ENCODE results near the gene RBM39. TPM values are rescaled to one million over a fixed set of nuclear protein-coding genes. Genes with fewer than 3 reads are reported as not detected.
"Not testable (repeated sequence)": the region's sequence is repeated elsewhere in the genome, so short reads cannot be mapped to it uniquely, and the experiment has no call there.

RBM39 gene
- total RNA-seq, 2 donors from 2014 or later = 143 to 172 TPM

DNA sequence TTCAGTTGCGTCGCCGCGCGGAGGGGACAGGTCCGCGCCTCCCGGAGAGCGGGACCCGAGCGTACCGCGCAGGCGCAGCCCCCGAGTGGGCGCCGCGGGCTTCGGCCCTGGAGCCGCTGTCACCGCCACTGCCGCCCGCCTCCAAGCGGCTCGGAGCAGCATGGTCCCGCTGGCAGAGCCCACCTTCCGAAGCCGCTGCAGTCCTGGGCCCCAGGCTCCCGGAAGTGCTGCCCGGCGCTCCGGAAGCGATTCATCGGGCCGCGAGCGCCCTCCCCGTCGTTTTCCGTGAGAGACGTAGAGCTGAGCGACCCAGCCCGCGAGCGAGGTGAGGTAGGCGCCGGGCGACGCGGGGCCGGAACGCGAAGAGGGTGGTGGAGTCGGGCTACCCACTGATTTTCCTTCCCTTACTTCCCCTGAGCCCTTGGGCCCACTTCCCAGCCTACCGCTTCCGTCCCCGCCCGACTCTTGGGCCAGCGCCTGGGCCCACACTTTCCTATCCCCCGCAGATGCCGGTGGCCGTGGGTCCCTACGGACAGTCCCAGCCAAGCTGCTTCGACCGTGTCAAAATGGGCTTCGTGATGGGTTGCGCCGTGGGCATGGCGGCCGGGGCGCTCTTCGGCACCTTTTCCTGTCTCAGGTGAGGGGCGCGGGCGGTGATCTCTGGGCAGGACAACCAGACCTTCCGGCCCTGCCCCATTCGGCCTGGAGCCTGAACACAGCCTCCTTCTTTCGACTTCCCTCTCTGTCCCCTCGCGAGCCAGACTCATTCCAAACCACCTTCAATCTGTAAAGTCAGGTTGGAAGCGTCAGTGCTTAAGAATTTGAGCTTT, 42.7 kb downstream of the RBM39 start, which contains the start of the genes NFS1 and ROMO1:
Gene NFS1 (minus strand): TSS at position 226 of the 830 bp plus-strand sequence. CDS start 64 bp downstream, at position 162.
Gene ROMO1 (plus strand): TSS at position 279 of the 830 bp plus-strand sequence. CDS start 228 bp downstream, at position 507.
- peak; percentile 91 for DNase-seq
- intact Hi-C loops (cut with DNase I) = no loop called here
- peak; percentile 94 to 97 for ATAC-seq

DNA sequence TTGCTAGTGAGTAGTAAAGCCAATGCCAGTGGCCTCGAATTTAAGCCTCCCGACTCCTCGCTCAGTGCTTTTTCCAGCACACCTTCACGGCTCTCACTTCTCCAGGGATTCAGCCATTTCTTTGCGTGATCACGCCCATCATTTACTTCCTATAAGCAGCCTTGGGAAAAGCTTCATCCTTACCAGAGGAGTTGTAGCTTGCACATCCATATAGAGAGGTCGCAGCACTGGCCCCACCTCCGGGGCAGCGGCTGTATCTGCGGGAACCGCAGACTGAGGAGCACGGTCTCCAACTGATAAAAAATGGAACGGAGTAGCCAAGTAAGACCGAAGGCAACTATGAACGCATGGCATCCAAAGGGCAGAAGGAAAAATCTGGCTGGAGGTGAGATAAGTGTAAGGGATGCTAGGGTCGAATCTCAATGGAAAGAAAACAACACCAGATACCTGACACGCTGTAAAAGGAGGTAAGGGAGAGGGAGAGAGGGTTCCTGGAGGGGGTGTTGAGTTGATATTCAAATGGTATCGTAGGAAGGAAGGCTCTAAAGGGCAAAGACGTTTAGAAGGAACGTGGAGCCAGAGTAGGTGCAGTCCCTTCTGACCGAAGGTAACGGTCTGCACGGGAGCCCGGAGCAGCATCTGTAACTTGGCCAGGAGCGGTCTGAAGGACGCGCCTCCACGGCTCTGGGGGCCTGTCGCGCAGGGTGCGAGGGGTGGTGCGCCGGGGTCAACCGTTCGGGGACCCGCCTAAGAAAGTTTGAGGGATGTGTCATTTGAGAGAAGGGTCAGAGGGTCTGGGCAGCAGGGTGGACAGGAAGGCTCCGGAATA, 43.5 kb downstream of the RBM39 start:
- DNase-seq = no peak
- ATAC-seq = peak; percentile 42 to 53
- intact Hi-C loops (cut with DNase I) = no loop called here

DNA sequence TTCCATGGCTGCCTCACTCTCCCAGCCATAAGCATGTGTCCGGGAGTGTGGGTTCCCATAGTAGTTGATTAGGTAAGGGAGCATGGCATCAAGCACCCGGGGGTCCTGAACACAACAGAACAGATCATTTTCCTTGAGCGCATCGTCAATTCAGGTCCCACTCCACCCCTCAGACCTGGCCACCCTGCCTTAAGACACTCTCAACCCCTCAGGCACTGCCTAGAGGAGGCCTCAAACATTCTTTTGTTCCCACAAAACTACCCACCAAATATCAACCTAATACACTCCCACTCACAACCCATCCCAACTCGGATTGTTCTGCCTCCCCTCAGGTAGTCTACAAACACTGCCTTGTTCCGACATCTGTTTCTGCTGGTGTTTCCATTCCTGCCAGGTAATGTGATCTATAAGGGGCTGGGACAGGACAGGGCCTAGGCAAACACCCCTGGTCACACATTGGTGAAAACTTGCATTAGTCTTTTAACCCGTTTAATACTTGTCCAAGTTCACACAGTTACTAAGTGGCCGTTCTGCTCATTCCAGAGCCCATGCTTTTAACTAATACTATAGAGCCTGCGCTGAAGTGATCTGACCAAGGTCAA, 44.3 kb downstream of the RBM39 start:
- DNase-seq = no peak
- ATAC-seq = no peak
- intact Hi-C loops (cut with DNase I) = no loop called here

DNA sequence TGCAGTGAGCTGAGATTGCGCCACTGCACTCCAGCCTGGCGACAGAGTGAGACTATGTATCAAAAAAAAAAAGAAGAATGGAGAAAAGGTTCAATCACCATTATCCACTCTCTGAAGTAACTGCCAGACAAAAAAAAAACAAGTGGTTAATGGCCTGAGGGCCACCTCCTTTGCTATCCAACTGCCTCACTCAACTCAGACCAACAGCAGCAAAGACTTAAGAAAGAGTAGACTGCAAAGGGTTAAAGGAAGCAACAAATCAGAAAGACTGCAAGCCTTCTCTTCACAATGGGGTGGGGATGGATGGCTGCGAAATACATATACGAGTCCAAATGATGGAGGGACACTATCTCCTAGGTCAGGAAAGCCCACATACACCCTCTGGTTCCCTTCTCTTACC, 46.1 kb downstream of the RBM39 start:
- no peak for ATAC-seq
- no peak for DNase-seq
- intact Hi-C loops (cut with DNase I) = no loop called here

DNA sequence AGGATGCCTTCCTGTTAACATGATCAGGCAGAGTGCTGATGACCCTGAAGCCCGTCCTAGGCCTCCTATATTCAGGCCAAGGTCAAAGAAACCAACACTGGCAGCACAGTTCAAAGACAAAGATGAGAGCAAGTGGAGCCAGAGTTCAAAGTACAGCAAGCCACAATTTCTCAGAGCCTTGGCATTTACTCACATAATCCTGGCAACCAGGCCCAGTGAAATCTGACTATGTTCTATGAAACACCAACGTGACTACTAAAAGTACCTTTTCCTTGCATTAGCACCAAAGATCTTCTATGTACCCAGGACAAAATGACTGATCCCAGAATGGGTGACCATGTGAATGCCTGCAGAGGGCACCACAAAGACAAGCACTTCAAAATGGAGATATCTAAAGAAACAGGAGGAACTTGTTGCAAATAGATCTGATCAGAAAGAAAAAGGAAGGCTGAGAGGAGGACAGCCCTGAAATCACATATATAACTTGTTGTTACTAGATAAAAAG, 46.8 kb downstream of the RBM39 start:
- ATAC-seq = no peak
- intact Hi-C loops (cut with DNase I) = no loop called here

DNA sequence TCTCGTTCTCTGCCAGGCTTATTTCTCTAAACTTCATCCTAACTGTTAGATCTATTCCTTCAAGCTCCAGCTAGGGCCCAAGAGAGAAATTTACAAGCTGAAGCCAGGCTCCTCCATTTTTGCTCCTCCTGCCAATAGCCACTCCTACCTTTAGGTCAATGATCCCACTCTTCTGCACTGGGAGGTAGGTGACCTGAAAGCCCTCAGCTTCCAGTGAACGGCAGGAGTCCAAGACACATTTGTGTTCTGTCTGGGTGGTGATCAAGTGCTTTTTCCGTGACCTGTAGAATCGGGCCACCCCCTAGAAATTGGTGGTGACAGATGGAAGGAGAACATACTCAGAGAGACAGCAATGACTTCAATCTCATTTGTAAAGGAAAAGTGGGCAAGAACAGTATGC, 51.8 kb downstream of the RBM39 start:
- ATAC-seq = no peak
- intact Hi-C loops (cut with DNase I) = no loop called here
- DNase-seq = no peak

More for the DNA sequence above, 46.8 kb downstream of the RBM39 start:
- DNase-seq = no peak

DNA sequence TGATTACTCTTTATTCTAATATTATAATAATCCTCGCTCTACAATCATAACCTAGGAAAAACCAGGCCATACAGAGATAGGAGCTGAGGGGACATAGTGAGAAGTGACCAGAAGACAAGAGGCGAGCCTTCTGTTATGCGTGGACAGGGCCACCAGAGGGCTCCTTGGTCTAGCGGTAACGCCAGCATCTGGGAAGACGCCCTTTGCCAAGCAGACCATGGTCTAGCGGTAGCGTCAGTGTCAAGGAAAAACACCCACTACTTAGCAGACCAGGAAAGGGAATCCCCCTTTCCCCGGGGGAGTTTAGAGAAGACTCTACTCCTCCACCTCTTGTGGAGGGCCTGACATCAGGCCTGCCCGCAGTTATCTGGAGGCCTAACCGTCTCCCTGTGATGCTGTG, 55.2 kb downstream of the RBM39 start:
- DNase-seq; ATAC-seq; intact Hi-C loops (cut with DNase I): not testable (repeated sequence)

DNA sequence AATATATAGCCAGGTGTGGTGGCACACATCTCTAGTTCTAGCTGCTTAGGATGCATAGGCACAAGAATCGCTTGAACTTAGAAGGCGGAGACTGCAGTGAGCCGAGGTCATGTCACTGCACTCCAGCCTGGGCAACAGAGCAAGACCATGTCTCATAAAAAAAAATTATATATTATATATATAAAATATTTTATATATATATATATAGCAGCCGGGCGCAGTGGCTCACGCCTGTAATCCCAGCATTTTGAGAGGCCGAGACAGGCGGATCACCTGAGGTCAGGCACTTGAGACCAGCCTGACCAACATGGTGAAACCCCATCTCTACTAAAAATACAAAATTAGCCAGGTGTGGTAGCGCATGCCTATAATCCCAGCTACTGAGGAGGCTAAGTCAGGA, 56.7 kb downstream of the RBM39 start:
- ATAC-seq; intact Hi-C loops (cut with DNase I); DNase-seq: not testable (repeated sequence)

DNA sequence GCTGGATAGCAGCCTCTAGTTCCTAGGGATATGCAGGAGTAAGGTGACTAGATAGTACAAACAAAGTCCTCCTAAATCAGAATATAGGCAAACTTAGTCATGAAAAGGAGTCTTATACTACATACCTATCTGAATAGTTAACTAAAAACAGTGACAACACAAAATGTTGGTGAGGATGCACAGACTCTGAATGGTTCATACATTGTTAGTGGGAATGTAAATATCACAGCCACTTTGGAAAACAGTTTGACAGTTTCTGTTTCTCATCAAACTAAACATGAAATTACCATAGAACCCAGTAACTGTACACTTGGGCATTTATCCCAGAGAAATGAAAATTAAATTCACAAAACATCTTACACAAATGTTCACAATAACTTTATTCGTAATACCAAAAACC, 60.1 kb downstream of the RBM39 start:
- intact Hi-C loops (cut with DNase I) = no loop called here
- DNase-seq (no peak), ATAC-seq (no peak)

DNA sequence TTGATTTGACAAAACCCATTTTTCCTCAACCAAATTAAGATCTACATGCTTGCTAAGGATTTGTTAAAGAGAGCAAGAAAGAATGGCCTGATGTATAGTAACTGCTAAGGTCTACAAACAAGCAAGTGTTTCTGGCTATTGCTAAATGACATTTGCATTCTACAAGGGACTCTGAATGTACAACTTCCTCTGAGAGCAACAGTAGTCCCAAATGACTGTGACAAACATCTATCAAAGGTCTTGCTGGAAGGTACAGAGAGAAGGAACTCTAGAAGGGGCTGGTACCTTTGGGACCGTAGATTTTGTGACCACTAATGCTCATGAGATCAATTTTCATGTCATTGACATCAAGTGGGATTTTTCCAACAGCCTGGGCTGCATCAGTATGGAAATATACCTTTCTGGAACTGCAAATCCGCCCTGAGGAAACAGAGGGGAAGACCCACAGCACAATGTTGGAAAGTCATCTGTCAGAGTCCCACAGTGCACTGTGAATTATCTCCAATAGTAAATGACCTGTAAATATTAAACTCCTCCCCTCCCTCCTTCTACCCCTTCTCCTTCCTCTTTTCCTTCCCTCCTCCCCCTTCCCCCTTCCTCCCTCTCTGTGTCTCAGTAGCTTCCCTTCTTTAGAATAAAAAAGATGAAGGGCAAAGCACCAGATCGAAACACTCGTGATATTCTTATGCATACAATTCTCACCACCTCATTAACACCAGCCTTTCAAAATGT, 61.4 kb downstream of the RBM39 start:
- intact Hi-C loops (cut with DNase I) = no loop called here
- ATAC-seq = no peak
- no peak for DNase-seq

DNA sequence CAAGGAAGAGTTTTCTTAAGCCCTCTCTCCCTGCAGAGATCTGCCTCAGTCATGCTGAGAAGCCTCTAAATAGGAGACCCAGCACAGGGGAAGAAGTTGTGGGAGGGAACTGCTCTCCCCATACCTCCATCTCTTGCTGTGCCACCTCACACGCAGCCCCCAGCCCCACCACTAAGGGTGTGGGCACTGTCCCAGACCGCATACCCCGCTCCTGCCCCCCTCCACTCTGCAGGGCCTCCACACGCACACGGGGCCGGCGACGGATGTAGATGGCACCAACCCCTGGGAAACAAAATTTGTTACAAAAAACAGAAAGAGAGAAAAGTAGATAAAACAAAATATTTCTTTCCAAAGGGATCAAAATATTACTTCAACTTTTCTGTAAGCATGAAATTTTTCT, 67.1 kb downstream of the RBM39 start:
- DNase-seq (no peak), ATAC-seq (no peak)
- intact Hi-C loops (cut with DNase I) = no loop called here

DNA sequence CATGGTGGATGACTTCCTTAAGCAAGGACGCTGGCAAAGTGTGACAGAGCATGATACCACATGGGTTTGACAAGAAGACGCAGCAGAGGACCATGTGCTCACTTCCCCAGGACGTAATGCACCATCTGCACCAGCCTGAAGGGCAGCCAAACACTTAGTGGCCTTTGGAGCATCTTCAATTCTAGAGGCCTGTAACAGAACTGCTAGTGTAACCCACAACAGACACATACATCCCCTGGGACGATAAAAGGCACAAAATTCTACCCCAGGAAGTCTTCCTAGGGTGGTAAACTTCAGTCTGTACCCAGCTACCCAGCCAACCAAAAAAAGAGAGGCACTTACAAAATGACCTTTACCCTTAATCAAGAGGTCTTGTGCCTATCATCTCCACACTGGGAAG, 68.2 kb downstream of the RBM39 start:
- intact Hi-C loops (cut with DNase I) = no loop called here
- no peak for ATAC-seq
- DNase-seq = no peak

DNA sequence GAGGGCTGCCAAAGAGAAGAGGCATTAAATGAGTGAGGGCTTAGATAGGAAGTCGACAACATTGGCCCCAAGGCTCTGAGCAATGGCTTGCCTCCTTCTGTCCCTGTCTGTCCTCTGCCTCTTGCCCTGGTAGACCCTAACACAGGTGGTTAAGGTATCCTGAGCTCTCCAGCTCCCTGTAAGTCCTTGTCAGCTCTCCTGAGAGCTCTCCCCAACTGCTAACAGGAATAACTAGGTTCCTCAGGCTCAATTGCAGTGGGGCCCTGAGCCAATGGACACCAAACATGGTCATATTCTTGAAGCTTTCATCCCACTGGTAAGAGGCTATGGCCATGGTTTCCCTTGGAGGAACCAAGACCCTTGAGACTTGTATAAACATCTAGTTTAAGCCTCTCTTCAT, 72.4 kb downstream of the RBM39 start:
- no peak for ATAC-seq
- intact Hi-C loops (cut with DNase I) = no loop called here

DNA sequence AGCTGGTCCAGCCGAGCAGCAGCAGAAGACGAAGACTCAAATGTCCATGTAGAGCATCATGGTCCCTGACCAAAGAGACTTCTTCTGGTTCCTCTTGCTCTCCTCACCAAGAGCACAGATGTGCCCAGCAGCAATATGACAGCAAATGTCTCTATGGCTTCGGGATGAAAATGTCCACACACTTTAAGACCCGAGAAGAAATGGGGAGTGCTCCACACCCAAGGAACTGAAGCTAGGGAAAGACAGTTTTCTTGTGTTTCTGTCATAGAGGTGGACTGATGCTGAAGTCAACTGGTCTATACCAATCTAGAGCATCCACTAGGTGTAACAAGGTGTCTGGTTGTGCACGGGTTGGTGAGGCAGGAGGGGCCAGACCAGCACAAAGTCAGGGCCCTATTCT, 72.8 kb downstream of the RBM39 start:
- ATAC-seq (no peak), DNase-seq (no peak)
- intact Hi-C loops (cut with DNase I) = no loop called here

More for the DNA sequence above, 72.4 kb downstream of the RBM39 start:
- DNase-seq = no peak

DNA sequence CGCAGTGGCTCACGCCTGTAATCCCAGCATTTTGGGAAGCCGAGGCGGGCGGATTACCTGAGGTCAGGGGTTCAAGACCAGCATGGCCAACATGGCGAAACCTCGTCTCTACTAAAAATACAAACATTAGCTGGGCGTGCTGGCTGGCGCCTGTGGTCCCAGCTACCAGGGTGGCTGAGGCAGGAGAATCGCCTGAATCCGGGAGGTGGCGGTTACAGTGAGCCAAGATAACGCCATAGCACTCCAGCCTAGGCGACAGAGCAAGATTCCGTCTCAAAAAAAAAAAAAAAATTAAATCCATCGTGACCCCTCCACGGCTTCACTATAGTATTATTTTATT, 76.1 kb downstream of the RBM39 start:
- ATAC-seq (no peak), DNase-seq (no peak)
- intact Hi-C loops (cut with DNase I) = no loop called here

DNA sequence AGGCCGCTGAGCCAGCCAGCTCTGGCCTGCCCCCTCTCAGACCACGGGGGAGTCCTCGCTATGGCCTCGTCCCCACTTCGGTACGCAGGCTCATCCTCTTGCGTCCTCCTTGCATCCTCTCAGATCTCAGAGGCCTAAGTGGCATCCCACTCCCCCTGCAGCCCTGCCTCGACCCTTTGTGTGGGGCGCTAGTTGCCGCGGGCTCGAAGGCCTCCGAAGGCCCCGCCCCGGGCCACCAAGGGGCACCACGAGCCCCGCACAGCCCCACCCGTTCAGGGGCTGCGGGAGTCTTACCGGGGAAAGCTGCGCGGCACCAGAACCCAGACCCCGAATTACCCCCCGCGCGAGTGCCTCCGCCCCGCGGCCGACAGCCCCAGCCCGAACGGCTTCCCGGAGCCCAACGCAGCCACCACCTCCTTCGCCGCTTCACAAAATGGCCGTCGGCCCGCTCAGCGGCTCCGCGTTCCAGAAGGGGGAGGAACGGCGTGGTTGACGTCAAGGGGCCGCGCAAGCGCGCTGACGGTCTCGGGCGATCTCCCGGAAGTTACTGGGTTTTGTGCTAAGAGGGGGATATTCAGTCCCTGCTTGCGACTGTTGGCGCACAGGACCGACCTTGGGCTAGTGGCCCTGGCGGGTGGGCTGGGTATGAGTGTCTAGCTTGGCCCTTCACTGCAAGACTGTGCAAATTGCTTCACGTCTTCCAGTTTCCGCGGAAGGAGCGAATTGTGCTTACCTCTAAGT, 77.4 kb downstream of the RBM39 start, which contains the start of the genes CPNE1 and RBM12:
Gene CPNE1 (minus strand): TSS at position 435 of the 741 bp plus-strand sequence. CDS start 31,977 bp downstream, outside the sequence.
Gene RBM12 (minus strand): TSS at position 435 of the 741 bp plus-strand sequence. CDS start 9,578 bp downstream, outside the sequence.
- DNase-seq (peak; percentile 92), ATAC-seq (peak; percentile 97 to 98)
- intact Hi-C loops (cut with DNase I) = loop anchor here in 1 of 2 donors (5.0 kb wide), 1 partner anchor 47 kb away; the partner anchor contains the start of gene SPAG4

DNA sequence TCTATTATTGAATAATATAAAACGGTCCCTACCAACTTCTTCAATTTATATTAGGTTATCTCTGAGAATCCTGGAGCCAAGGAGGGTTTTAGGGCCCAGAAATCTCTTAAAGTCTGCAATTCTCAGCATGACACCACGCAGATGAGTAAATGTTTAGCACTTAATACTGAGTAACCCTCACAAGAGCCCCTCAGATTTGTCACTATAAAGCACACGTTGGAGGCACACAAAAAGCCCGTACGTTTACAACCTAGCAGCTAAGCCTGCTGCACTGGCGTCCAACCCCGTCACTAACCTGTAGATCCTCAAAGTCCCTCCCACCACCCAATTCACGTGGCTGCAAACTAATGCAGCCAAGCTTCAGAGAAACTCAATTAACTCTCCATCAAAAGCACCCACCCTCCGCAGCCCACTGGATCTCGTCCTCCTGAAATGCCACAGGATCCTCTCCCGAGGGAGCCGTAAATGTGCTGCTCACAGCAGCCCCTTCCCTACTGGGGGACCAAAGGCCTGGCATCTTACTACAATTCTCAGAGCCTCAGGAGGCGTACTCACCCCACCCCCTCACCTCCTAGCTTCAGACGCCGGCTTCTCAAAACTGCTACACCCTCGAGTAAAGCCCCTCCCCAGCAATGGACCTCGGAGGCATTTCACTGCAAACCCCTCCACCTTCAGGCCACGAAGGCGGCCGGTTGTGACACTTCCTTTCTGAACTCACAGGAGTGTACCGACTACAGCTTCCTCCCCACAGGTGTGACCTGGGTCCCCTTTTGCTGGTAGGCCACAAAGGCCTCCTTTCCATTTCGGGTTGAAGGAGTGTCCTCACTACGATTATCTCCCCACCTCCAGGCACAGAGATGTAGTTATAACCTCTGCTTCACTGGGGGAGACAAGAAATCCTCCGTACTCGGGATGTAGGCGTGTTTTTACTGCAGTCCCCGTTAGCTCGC, 78.3 kb downstream of the RBM39 start:
- no peak for DNase-seq
- intact Hi-C loops (cut with DNase I) = loop anchor here in 1 of 2 donors (5.0 kb wide), 1 partner anchor 46 kb away; the partner anchor contains the start of gene SPAG4
- ATAC-seq = peak; percentile 26 to 33

All from left cardiac atrium (tissue), 4 donors.